Stomach (tissue), 4 donors: Measurements from ENCODE around the gene ASB16.

Experiments used
- CTCF ChIP-seq, 7 experiments: fragments of 450-650 bp in 4 of 7; fragments of 200-600 bp in 3 of 7; sonication (generic) in 3 of 7; IDR thresholded peaks; one replicate each; pipeline ENCODE4 v1.5.1; 2016 to 2019; ENCODE audit warnings: antibody characterized with exemption in 7 of 7, control low read depth in 2 of 7, mild to moderate bottlenecking in 1 of 7
- POLR2AphosphoS5 ChIP-seq, 3 donors: sonication (generic); formaldehyde crosslinking; IDR thresholded peaks; one replicate each; pipeline ENCODE4 v1.6.1; 2016; ENCODE audit warnings: antibody characterized with exemption in 3 of 3

GRCh38 chr17:44170135-44170498 lies 387 bp upstream of the ASB16 start:
- TF ChIP-seq CTCF (IDR thresholded peaks at IDR 0.05) = no peak
- TF ChIP-seq POLR2AphosphoS5 (IDR thresholded peaks at IDR 0.05) = no peak
